Measurements from ENCODE around the gene NUP93.

Gene NUP93

DNA sequence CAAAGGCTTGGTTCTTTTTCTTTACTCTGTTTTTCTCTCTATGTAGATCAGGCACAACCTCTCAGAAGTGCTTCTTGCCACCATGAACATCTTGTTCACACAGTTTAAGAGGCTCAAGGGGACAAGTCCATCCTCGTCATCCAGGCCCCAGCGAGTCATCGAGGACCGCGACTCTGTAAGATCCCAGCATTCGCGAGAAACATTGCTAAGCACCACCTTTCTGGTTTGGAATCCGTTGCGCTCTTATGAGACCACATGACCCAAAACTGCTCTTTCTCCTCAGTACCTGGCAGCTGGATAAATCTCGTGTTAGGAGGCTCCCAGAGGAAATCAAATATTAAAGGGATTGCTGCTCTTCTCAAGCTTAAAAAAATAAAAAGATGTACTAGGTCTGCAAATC lies 111.7 kb downstream of the NUP93 start:
- TF ChIP-seq POLR2AphosphoS5 (IDR thresholded peaks at IDR 0.05; ENCODE audit: borderline replicate concordance, low read depth, low read length) (no peak), FOXP2 (optimal IDR thresholded peaks at IDR 0.05; ENCODE audit: control extremely low read depth, extremely low read length, insufficient read depth) (no peak), EZH2 (IDR thresholded peaks at IDR 0.05) (no peak)
- Histone ChIP-seq H3K9ac (ENCODE audit: insufficient read length) (no peak overlapping the region), H3K27ac (no peak overlapping the region), H3K9me3 (ENCODE audit: low read depth, low read length) (no peaks in the 10 kb centered on the region), H3K4me3 (no peak overlapping the region), H3K36me3 (ENCODE audit: insufficient read depth, low read length) (peaks cover 7% of the 10 kb centered on the region; the same call in 1 of the 2 replicates)
- no peak for DNase-seq (ENCODE audit: low read depth, low spot score)

- TF ChIP-seq EZH2 (IDR thresholded peaks at IDR 0.05) (no peak), POLR2AphosphoS5 (IDR thresholded peaks at IDR 0.05; ENCODE audit: borderline replicate concordance, low read depth, low read length) (no peak), FOXP2 (optimal IDR thresholded peaks at IDR 0.05; ENCODE audit: control extremely low read depth, extremely low read length, insufficient read depth) (no peak)
- H3K27ac ChIP-seq, result no peak overlapping the region
- H3K9me3 ChIP-seq (ENCODE audit: low read depth, low read length), result no peaks in the 10 kb centered on the region
- DNase-seq (ENCODE audit: low read depth, low spot score), result no peak
- no peak overlapping the region for H3K9ac ChIP-seq (ENCODE audit: insufficient read length)
- H3K4me3 ChIP-seq, result no peak overlapping the region
- peaks cover 7% of the 10 kb centered on the region; the same call in 1 of the 2 replicates for H3K36me3 ChIP-seq (ENCODE audit: insufficient read depth, low read length)
Observed at GRCh38 chr16:56842133-56842532, 112.2 kb downstream of the NUP93 start.

GRCh38 chr16:56844056-56844455 lies 114.1 kb downstream of the NUP93 start:
- TF ChIP-seq FOXP2 (optimal IDR thresholded peaks at IDR 0.05; ENCODE audit: control extremely low read depth, extremely low read length, insufficient read depth) (no peak), EZH2 (IDR thresholded peaks at IDR 0.05) (no peak), POLR2AphosphoS5 (IDR thresholded peaks at IDR 0.05; ENCODE audit: borderline replicate concordance, low read depth, low read length) (no peak)
- Histone ChIP-seq H3K27ac (no peak overlapping the region), H3K36me3 (ENCODE audit: insufficient read depth, low read length) (peaks cover 3% of the 10 kb centered on the region; the same call in 1 of the 2 replicates), H3K9ac (ENCODE audit: insufficient read length) (no peak overlapping the region), H3K9me3 (ENCODE audit: low read depth, low read length) (no peaks in the 10 kb centered on the region), H3K4me3 (no peak overlapping the region)
- no peak for DNase-seq (ENCODE audit: low read depth, low spot score)

DNA sequence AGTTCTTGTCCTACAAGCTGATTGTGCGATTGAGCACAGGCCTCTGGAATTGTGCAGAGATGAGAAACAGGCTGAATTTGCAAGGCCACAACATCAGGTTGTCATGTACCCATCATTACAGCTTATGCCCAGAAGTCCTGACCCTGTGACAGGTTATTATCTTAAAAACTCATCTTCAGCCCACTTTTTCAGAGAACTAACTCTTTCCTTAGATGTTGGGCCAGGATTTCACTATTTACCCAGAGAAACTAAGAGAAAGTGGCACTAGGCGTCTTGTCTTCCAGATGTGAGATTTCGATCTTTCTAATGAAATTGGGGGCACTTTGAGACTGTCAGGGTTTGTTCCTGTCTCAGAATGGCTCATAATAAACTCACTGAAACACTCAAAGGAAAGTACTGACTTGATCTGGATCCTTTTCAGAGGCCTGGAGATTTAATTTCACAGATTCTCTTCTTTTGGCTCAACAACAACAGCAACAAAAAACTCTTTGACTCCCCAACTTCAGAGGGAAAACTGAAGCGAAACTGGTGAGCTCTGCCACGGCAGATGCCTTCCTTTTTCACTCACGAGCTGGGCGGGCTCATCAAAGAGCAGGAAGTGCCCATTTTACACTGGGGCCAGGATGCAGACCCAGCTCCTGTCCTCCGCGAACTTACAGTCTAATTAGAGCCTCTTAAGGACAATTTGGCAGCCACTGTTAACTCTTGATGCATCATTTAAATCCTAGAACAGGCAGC lies 117.4 kb downstream of the NUP93 start:
- Histone ChIP-seq H3K27ac (0 out of 2 replicates have a peak overlapping the region, but pooled peaks have one; percentile 67), H3K9ac (ENCODE audit: insufficient read length) (no peak overlapping the region), H3K9me3 (ENCODE audit: low read depth, low read length) (no peaks in the 10 kb centered on the region), H3K36me3 (ENCODE audit: insufficient read depth, low read length) (peaks cover 3% of the 10 kb centered on the region; the same call in 1 of the 2 replicates), H3K4me3 (no peak overlapping the region)
- no peak for DNase-seq (ENCODE audit: low read depth, low spot score)
- TF ChIP-seq FOXP2 (optimal IDR thresholded peaks at IDR 0.05; ENCODE audit: control extremely low read depth, extremely low read length, insufficient read depth), result no peak
- no peak for TF ChIP-seq EZH2 (IDR thresholded peaks at IDR 0.05)
- no peak for TF ChIP-seq POLR2AphosphoS5 (IDR thresholded peaks at IDR 0.05; ENCODE audit: borderline replicate concordance, low read depth, low read length)

- Histone ChIP-seq H3K27ac (peak overlapping the region; percentile 67; the same call in 1 of the 2 replicates), H3K36me3 (ENCODE audit: insufficient read depth, low read length) (no peaks in the 10 kb centered on the region; the same call in 1 of the 2 replicates), H3K4me3 (no peak overlapping the region), H3K9me3 (ENCODE audit: low read depth, low read length) (no peaks in the 10 kb centered on the region), H3K9ac (ENCODE audit: insufficient read length) (no peak overlapping the region)
- no peak for TF ChIP-seq EZH2 (IDR thresholded peaks at IDR 0.05)
- DNase-seq (ENCODE audit: low read depth, low spot score), result no peak
Observed at GRCh38 chr16:56848029-56848936, 118.4 kb downstream of the NUP93 start.

GRCh38 chr16:56848955-56849689 lies 119.2 kb downstream of the NUP93 start:
- no peak for DNase-seq (ENCODE audit: low read depth, low spot score)

GRCh38 chr16:56849690-56850680 lies 120.1 kb downstream of the NUP93 start:
- no peak overlapping the region for H3K4me3 ChIP-seq
- peak overlapping the region; percentile 77; the same call in 1 of the 2 replicates for H3K27ac ChIP-seq
- H3K9me3 ChIP-seq (ENCODE audit: low read depth, low read length), result no peaks in the 10 kb centered on the region
- DNase-seq (ENCODE audit: low read depth, low spot score), result no peak
- no peak overlapping the region for H3K9ac ChIP-seq (ENCODE audit: insufficient read length)
- no peak for TF ChIP-seq FOXP2 (optimal IDR thresholded peaks at IDR 0.05; ENCODE audit: control extremely low read depth, extremely low read length, insufficient read depth)
- TF ChIP-seq EZH2 (IDR thresholded peaks at IDR 0.05), result no peak
- TF ChIP-seq POLR2AphosphoS5 (IDR thresholded peaks at IDR 0.05; ENCODE audit: borderline replicate concordance, low read depth, low read length), result no peak
- H3K36me3 ChIP-seq (ENCODE audit: insufficient read depth, low read length), result no peaks in the 10 kb centered on the region

More at GRCh38 chr16:56848955-56849689, 119.2 kb downstream of the NUP93 start:
- Histone ChIP-seq H3K9me3 (ENCODE audit: low read depth, low read length) (no peaks in the 10 kb centered on the region), H3K9ac (ENCODE audit: insufficient read length) (no peak overlapping the region), H3K4me3 (no peak overlapping the region), H3K36me3 (ENCODE audit: insufficient read depth, low read length) (no peaks in the 10 kb centered on the region; the same call in 1 of the 2 replicates), H3K27ac (peak overlapping the region; percentile 77; the same call in 1 of the 2 replicates)
- TF ChIP-seq POLR2AphosphoS5 (IDR thresholded peaks at IDR 0.05; ENCODE audit: borderline replicate concordance, low read depth, low read length), result no peak
- no peak for TF ChIP-seq FOXP2 (optimal IDR thresholded peaks at IDR 0.05; ENCODE audit: control extremely low read depth, extremely low read length, insufficient read depth)
- no peak for TF ChIP-seq EZH2 (IDR thresholded peaks at IDR 0.05)
